SU-DHL-6 (cell line): ENCODE measurements around the gene ARHGAP10.

Source experiments
- EZH2phosphoT487 ChIP-seq: fragments of 200-600 bp; sonication (generic), shearing (Covaris generic); conservative IDR thresholded peaks from 2 replicates; pipeline ENCODE4 v1.6.1; 2018; ENCODE audit warnings: mild to moderate bottlenecking, antibody characterized with exemption, low read length, moderate library complexity, mixed read lengths
- TF ChIP-seq, protein P1 (sequence below): fragments of 200-600 bp; sonication (generic); IDR thresholded peaks from one replicate; pipeline ENCODE4 v1.5.1; 2017; ENCODE audit warnings: antibody characterized with exemption, mild to moderate bottlenecking, low read length, moderate library complexity; ENCODE audit not compliant: insufficient read depth, poor library complexity, severe bottlenecking

DNA sequence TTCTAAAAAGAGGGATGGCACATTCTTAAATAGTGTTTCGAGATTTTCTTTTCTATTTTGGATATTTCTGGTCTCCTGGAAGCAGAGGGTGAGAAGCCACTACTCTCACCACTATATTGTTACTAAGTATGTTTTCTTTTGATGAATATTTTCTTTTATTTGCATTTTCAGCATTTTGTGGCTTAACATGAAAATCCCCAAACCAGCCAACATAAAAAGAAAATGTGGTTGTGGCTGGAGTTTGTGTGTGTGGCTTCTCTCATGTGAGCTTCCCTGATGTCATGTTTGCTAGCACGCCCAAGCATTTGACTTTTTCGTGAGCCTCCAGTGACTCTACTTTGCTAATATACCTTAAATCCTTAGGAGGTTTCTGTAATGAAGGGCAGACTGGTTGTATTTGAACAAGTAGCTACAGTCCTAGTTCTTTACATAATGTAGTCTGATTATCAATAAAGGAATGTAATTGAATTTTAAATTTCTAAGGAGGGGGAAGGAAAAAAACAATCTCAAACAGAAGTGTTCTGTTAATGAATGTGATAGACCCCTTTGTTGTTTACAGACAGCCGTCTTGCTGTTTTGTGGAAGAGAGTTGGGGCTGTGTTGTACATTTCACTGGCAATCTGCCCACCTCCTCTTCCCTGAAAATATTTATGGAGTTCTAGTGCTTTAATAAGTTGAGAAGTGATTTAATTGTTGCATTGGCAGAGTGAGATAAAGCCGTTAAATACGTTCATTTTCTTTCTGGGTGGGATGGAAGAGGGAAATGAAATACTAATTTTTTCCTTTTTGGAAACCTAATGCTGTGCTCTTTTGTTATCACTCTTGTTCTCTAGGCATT is 114.6 kb downstream of the ARHGAP10 start:
- TF ChIP-seq, protein P1, sequence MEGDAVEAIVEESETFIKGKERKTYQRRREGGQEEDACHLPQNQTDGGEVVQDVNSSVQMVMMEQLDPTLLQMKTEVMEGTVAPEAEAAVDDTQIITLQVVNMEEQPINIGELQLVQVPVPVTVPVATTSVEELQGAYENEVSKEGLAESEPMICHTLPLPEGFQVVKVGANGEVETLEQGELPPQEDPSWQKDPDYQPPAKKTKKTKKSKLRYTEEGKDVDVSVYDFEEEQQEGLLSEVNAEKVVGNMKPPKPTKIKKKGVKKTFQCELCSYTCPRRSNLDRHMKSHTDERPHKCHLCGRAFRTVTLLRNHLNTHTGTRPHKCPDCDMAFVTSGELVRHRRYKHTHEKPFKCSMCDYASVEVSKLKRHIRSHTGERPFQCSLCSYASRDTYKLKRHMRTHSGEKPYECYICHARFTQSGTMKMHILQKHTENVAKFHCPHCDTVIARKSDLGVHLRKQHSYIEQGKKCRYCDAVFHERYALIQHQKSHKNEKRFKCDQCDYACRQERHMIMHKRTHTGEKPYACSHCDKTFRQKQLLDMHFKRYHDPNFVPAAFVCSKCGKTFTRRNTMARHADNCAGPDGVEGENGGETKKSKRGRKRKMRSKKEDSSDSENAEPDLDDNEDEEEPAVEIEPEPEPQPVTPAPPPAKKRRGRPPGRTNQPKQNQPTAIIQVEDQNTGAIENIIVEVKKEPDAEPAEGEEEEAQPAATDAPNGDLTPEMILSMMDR: no peak
- TF ChIP-seq EZH2phosphoT487: no peak
